ENCODE measurements around the gene ACTRT2.

Gene ACTRT2

DNA sequence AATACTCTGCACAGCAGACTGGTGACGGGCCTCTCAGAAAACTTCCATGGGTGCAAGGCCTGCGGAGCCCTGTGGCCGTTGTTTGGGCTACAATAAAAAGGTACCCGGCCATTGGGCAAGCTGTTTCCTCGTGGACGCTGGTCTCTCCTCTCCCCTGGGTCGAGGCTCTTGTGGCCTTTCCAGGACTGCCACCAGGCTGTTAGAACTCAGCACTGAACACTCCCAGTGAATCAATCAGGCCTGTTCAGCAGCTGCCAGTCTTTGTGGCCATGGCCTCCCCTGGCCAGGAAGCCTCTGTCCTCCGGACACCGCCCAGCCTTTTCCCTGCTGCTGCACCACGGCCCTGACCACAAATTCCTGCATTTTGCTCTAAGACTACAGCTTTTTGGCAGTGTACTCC, 33.0 kb upstream of the ACTRT2 start:
- in situ Hi-C loops (cut with MboI; ENCODE audit: low sequenced_read_pairs, unreplicated experiment), result no loop called here
- DNase-seq (ENCODE audit: low spot score), result no peak
- TF ChIP-seq, protein P1, sequence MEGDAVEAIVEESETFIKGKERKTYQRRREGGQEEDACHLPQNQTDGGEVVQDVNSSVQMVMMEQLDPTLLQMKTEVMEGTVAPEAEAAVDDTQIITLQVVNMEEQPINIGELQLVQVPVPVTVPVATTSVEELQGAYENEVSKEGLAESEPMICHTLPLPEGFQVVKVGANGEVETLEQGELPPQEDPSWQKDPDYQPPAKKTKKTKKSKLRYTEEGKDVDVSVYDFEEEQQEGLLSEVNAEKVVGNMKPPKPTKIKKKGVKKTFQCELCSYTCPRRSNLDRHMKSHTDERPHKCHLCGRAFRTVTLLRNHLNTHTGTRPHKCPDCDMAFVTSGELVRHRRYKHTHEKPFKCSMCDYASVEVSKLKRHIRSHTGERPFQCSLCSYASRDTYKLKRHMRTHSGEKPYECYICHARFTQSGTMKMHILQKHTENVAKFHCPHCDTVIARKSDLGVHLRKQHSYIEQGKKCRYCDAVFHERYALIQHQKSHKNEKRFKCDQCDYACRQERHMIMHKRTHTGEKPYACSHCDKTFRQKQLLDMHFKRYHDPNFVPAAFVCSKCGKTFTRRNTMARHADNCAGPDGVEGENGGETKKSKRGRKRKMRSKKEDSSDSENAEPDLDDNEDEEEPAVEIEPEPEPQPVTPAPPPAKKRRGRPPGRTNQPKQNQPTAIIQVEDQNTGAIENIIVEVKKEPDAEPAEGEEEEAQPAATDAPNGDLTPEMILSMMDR (IDR thresholded peaks at IDR 0.05; ENCODE audit: borderline replicate concordance, control extremely low read depth, extremely low read depth, insufficient read depth, missing control alignments), result no peak

DNA sequence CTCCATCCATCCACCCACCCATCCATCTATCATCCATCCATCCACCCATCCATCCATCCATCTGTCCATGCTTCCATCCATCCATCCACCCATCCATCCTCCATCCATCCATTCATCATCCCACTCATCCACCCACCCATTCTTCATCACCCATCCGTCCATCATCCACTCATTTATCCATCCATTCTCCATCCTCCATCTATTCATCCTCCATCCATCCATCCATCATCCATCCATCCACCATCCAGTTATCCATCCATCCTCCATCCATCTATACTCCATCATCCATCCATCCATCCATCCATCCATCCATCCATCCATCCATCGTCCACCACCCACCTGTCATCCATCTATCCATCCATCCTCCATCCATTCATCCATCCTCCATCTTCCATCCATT, 32.1 kb upstream of the ACTRT2 start:
- in situ Hi-C loops (cut with MboI; ENCODE audit: low sequenced_read_pairs, unreplicated experiment), result no loop called here
- DNase-seq (ENCODE audit: low spot score), result no peak
- TF ChIP-seq, protein P1 (IDR thresholded peaks at IDR 0.05; ENCODE audit: borderline replicate concordance, control extremely low read depth, extremely low read depth, insufficient read depth, missing control alignments), result no peak

DNA sequence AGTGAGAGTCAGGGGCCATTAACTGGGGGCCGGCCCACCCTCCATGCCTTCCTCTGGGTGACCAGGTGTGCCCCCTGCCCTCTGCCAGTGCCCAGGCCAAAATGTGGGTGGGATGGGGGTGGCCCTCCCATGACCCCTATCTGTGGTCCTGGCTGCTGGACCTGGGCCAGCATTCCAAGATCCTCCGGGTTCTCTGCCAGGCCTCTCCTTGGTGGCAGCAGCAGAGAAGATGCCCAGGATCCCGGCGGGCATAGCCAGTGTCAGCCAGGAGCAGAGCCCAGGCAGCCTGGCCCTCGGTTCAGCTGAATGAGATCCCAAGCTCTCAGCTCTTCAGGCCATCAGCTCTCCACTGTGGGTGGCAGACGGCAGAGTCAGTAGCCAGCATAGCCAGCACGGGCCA, 31.3 kb upstream of the ACTRT2 start:
- in situ Hi-C loops (cut with MboI; ENCODE audit: low sequenced_read_pairs, unreplicated experiment), result no loop called here
- DNase-seq (ENCODE audit: low spot score), result no peak
- TF ChIP-seq, protein P1 (IDR thresholded peaks at IDR 0.05; ENCODE audit: borderline replicate concordance, control extremely low read depth, extremely low read depth, insufficient read depth, missing control alignments), result no peak

DNA sequence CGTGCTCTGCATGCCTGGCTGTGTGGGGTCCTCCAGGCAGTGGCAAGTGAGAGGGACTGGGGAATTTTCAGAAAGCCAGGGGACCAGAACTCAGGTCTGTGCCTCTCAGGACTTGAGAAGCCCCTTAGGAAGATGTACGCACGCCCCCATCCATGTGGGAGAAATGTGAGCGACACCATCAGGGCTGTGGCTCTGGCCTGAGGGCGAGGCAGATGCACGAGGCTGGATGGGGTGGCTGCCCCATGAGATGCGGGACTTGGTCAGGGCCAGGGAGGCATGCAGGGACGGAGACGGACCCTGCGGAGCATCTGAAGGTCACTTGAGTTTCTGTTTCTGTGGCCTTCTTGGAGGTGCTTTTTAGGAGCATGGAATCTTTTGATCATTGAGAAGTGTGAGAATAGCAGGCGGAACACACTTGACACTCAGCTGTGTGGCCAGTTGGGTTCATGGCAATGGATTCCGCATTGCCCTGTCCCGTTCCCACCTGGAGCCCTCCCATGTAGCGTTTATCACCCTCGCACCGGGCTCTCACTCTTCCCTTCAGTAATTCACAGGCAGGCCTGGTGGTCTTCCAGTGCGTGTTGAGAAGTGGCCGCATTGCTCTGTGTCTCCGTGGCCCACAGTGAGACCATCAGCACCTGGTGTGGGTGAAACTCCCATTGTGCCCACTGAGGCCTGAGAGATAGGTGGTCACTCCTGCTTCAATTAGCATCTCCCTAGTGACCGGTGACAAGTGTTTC, 30.7 kb upstream of the ACTRT2 start:
- in situ Hi-C loops (cut with MboI; ENCODE audit: low sequenced_read_pairs, unreplicated experiment), result no loop called here
- TF ChIP-seq, protein P1 (IDR thresholded peaks at IDR 0.05; ENCODE audit: borderline replicate concordance, control extremely low read depth, extremely low read depth, insufficient read depth, missing control alignments), result no peak
- DNase-seq (ENCODE audit: low spot score), result no peak

DNA sequence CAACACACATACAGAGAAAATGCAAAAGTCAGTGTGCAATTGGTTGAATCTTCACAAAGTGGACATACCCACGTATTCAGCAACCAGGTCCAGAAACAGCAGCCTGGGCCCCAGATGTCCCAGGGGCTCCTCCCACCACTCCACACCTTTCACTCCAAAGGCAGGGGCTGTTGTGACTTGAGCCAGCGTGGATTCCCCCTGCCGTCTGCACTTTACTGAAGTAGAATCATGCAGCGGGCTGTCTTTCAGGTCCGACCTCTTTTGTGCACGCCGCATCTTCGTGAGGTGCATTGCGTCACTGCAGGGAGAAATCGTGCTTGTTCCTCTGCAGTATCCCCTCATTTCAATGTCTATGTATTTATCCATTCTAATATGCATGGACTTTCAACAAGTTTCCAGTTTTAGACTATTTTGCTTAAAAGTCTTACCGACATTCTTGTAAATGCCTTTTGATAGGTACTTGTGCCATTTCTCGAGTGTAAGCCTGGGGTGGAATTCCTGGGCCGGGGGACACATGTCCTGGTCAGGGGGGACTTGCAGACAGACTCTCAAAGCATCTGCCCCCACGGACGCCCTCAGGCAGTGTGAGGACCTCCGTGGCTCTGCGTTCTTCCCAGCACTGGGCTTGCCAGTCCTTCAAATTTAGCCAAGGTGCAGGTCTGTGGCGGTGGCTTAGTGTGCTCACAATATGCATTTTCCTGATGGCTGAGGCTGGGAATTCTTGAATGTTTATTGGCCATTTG, 29.3 kb upstream of the ACTRT2 start:
- in situ Hi-C loops (cut with MboI; ENCODE audit: low sequenced_read_pairs, unreplicated experiment), result no loop called here
- TF ChIP-seq, protein P1 (IDR thresholded peaks at IDR 0.05; ENCODE audit: borderline replicate concordance, control extremely low read depth, extremely low read depth, insufficient read depth, missing control alignments), result no peak
- no peak for DNase-seq (ENCODE audit: low spot score)

DNA sequence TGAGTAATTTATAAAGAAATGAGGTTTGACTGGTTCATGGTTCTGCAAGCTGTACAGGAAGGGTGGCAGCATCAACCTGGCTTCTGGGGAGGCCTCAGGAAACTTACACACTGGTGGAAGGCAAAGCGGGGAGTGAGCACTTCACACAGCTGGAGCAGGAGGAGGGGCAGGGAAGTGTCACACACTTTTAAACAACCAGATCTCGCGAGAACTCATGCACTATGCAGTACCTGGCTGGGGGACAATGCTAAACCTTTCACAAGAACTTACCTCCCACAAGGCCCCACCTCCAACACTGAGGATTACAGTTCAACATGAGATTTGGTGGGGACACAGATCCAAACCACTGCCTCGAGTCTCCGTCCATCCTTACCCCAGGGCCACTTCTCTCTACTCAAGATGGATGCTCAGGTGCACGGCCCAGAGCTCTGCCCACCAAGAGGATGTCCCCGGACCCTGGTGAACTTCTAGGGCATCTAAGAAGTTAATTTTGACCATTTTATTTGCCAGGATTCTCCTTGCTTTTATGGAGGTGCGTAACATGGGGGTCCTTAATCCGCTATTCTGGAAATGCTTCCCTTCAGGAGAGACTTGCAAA, 22.7 kb upstream of the ACTRT2 start:
- in situ Hi-C loops (cut with MboI; ENCODE audit: low sequenced_read_pairs, unreplicated experiment), result no loop called here
- TF ChIP-seq, protein P1 (IDR thresholded peaks at IDR 0.05; ENCODE audit: borderline replicate concordance, control extremely low read depth, extremely low read depth, insufficient read depth, missing control alignments), result no peak
- no peak for DNase-seq (ENCODE audit: low spot score)
